OCI-LY7 (cell line): ENCODE data around the gene FST.

Experiments
- EZH2phosphoT487 ChIP-seq: fragments of 200-600 bp; sonication (generic); IDR thresholded peaks from 2 replicates; pipeline ENCODE4 v1.6.1; 2018; ENCODE audit warnings: low read depth, borderline replicate concordance, mild to moderate bottlenecking, mixed run types, antibody characterized with exemption, low read length, moderate library complexity, mixed read lengths
- TF ChIP-seq, protein P1 (sequence below): fragments of 200-600 bp; sonication (generic); conservative IDR thresholded peaks from 2 replicates; pipeline ENCODE4 v1.5.1; 2014; ENCODE audit warnings: mild to moderate bottlenecking, antibody characterized with exemption, low read length, moderate library complexity, mixed read lengths

DNA sequence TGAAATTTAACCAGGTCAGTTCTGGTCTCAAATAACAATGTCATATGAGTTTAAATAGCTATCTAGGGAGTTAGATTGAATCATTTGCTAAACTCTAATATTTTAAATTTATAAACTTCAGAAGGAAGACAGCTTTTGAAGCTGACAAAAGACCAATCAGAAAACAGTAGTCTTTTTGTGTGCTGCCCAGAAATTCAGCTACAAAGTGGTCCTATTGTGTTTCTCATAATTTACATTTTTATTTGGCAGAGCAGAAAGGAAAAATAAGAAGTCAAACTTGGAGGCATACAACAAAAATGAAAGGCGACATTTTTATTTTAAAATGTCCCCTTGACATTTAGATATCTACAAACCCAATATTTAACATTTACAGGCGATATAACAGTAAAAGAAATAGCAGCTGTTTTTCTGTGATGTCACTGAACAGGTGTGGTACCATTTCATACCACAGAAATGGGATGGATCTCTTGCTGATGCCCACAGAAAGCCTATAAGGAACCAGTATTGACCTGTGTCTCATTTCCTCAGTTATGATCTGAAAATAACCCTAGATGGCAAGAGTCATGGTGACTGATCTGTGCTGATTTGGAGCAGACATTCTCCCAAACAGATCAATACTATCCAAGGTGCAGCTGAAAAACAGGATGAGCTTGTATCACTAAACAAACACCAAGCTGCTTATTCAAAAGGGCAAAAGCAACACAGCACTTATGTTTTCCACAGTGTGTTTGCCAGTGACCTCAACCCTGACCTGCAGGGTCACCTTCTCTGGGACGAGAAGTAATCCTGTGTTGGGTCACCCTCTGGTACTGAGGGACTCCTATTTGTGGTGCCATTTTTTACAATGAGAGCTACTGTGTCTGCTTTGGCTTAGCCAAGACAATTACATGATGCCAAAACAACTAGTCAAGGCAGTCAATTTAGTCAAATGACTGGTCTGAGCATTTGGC is 3.6 kb upstream of the FST start:
- no peak for TF ChIP-seq EZH2phosphoT487
- TF ChIP-seq, protein P1, sequence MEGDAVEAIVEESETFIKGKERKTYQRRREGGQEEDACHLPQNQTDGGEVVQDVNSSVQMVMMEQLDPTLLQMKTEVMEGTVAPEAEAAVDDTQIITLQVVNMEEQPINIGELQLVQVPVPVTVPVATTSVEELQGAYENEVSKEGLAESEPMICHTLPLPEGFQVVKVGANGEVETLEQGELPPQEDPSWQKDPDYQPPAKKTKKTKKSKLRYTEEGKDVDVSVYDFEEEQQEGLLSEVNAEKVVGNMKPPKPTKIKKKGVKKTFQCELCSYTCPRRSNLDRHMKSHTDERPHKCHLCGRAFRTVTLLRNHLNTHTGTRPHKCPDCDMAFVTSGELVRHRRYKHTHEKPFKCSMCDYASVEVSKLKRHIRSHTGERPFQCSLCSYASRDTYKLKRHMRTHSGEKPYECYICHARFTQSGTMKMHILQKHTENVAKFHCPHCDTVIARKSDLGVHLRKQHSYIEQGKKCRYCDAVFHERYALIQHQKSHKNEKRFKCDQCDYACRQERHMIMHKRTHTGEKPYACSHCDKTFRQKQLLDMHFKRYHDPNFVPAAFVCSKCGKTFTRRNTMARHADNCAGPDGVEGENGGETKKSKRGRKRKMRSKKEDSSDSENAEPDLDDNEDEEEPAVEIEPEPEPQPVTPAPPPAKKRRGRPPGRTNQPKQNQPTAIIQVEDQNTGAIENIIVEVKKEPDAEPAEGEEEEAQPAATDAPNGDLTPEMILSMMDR: no peak
